GM10266 (cell line): Measurements from ENCODE around the gene FBXO8.

ENCODE experiments used
- DNase-seq: peaks from one replicate; pipeline ENCODE4 v3.0.0; 2012; ENCODE audit errors: extremely low spot score
- TF ChIP-seq, protein P1 (sequence below): IDR thresholded peaks from 2 replicates; pipeline ENCODE4 v1.5.1; 2012; ENCODE audit warnings: mild to moderate bottlenecking, low read depth; ENCODE audit not compliant: control insufficient read depth, insufficient read depth; ENCODE audit errors: missing control alignments

FBXO8 gene

DNA sequence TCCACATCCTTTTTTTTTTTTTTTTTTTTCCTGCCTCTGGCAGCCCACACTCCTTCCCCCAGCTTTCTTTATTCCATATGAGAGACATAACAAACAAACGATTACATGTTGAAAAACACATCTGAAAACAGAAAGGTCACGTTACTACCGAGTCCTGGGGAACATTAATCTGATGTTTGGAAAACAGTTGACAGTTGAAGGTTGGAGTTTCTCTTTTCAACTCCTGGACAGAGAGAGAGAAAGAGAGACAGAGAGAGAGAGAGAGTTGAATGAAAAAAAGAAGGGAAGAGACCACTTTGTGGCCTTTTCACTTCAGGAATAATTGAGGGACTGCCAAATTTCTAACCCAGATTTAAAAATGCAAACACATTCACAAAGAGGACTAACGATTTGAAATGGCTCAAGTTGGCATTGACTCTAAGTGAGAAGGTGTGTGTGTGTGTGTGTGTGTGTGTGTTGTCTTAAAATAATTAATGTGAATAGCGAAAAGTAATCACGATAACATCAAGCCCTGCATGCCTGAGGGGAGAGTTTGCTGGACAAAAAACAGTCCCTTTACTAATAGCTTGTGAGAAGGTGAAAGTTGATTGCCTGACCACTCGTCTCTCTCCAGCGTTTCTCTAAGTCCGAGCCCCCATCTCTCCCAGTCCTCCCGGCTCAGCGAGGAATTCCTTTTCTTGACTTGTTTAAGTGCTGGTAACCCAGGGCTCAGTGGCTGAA, 67.3 kb downstream of the FBXO8 start:
- DNase-seq = no peak
- TF ChIP-seq, protein P1, sequence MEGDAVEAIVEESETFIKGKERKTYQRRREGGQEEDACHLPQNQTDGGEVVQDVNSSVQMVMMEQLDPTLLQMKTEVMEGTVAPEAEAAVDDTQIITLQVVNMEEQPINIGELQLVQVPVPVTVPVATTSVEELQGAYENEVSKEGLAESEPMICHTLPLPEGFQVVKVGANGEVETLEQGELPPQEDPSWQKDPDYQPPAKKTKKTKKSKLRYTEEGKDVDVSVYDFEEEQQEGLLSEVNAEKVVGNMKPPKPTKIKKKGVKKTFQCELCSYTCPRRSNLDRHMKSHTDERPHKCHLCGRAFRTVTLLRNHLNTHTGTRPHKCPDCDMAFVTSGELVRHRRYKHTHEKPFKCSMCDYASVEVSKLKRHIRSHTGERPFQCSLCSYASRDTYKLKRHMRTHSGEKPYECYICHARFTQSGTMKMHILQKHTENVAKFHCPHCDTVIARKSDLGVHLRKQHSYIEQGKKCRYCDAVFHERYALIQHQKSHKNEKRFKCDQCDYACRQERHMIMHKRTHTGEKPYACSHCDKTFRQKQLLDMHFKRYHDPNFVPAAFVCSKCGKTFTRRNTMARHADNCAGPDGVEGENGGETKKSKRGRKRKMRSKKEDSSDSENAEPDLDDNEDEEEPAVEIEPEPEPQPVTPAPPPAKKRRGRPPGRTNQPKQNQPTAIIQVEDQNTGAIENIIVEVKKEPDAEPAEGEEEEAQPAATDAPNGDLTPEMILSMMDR = no peak

DNA sequence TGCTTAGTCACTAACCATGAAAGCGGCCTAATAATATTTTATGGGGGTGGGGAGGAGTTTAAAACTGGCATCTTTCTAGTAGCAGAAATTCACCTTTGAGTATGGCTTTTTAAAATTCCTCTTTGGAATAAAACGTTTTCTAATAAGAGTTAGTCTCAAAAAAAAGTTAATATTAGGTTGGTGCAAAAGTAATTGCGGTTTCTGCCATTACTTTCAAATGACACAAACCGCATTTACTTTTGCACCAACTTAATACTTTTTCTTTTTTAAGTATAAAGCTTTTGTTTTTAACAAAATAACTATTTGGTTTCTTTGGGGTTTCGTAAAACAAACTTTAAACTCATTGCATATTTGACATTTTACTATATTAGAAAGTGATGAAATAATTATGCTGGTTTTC, 68.4 kb downstream of the FBXO8 start:
- DNase-seq = no peak
- TF ChIP-seq, protein P1 = no peak

DNA sequence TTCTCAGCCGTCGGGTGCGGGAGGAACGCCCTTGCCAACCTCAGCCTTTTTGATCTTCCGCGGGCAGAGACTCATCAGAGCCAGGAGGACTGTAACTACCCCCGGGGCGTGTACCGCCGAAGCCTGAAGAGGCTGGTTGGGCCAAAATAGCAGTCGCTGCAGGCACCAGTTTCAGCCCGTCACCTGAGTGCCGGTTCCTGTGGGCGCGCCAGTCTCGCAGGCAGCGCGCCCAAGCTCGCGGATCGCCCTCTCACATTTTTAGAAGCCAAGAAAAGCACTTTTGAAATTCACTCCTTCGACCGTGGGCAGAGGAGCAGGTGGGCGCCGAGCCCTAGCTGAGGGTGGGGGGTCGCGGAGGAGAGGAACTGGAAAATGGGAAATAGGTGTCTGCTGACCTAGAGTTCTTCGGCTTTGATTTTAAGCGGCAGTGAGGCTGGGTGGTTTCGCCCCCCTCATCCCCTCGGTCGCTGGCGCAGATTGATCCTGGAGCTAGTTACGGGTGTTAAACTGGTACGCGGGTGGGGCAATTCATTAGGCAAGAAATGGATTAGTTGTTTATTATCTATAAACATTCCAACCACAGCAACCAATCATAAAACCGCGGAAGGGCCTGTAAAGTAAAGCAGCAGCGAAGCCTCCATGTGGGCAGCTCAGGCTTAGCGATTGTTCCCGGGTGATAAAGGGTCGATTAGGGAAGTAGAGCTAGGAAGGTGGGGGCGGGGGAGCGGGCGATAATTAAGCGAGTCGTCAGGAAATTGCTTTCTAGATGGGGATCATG, 69.2 kb downstream of the FBXO8 start:
- TF ChIP-seq, protein P1 = no peak
- no peak for DNase-seq

DNA sequence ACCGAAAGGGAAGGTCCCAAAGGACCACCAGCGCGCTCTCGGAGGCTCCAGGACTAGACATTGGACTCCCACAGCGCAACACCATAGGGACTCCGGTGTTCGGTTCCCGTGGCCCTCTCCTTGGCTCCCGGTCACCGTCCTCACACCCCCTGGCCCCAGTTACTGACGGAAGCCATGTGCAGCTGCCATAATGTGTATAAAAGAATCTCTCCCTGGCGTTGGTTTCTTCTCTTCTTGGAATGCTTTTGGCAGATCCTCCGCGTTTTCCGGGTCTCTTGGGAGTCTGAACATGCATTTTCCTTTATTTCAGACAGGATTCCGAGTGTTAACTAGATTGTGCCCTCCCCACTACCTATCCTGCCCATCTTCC, 69.8 kb downstream of the FBXO8 start:
- TF ChIP-seq, protein P1 = no peak

DNA sequence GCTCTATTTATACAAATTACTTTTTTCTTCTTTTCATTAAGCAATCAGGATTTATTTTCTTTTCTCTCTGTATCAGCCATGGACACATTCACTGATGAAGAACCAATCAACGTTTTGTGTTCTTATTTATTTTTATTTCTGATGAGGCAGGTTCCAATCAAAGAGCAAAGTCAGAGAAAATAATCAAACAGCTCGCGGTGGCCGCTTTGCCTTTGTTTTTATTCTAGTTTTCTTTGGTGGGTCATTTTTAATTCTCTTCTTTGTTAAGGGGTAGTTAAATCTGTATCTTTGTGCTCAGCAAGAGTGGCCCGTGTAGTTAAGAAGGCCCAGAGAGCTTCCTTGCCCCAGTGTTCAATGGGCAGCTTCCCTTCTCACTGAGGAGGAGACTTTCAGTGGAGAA, 71.4 kb downstream of the FBXO8 start:
- TF ChIP-seq, protein P1 = no peak
- no peak for DNase-seq

More for the DNA sequence above, 69.8 kb downstream of the FBXO8 start:
- DNase-seq = no peak

DNA sequence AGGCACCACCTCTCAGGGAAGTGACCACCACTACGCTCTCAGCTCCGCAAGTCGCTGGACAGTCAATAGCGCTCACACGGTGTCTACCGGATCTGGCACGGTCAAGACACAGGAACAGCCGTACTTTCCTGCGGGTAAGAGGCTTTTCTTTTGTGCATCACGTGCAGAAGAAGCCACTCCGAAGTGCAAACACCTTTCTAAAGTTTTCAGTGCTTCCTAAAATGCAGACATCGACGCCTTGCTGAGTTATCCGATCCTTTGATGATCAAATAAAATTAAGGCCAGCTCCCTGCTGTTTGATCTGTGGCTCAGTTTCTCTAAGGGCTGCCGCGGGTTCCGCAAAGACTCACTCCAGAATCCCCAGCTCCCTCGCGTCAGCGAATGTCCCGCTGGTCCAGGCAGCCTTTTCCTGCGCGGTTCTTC, 71.8 kb downstream of the FBXO8 start:
- TF ChIP-seq, protein P1 = no peak
- no peak for DNase-seq

DNA sequence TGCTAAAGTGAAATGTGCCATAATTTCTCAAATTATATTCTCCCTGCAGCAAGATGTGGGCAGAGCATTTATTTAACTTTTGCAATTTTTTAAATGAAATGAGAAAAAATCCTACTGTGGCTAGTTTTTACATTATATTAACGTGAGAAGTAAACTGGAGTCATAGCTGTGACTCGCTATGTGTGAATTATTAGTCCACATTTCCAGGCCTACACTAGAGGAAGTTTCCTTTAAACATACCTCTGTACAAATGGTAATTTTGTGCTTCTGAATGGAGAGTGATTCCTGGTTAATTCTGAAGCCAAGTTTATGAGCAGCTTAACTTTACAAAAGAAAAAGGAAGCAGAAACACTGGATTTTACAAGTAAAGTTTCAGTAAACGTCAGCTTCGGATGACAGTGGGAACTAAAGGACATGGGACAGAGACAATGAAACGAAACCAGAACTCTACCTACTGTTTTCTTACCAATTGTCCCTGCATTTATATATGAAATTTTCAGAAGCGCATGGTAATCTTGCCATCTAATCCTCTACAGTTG, 72.4 kb downstream of the FBXO8 start:
- no peak for DNase-seq
- TF ChIP-seq, protein P1 = no peak
